ENCODE results near the gene FAM169A.
"Not testable (repeated sequence)": the region's sequence is repeated elsewhere in the genome, so short reads cannot be mapped to it uniquely, and the experiment has no call there.

GRCh38 chr5:74856975-74857374 is 9.2 kb downstream of the FAM169A start:
- TF ChIP-seq CTCF (IDR thresholded peaks at IDR 0.05; ENCODE audit: insufficient read depth, low read length, poor library complexity, severe bottlenecking); EZH2phosphoT487 (conservative IDR thresholded peaks at IDR 0.05; ENCODE audit: low read length): not testable (repeated sequence)
